UCSD-AML1 (cell line): ENCODE data around the gene STMND1.
"Not testable (repeated sequence)": the region's sequence is repeated elsewhere in the genome, so short reads cannot be mapped to it uniquely, and the experiment has no call there.

Experiments used
- DNase-seq: peaks from one replicate; lab custom pipeline; 2025; ENCODE audit not compliant: unreplicated experiment; lab: John Stamatoyannopoulos, UW

The STMND1 gene

DNA sequence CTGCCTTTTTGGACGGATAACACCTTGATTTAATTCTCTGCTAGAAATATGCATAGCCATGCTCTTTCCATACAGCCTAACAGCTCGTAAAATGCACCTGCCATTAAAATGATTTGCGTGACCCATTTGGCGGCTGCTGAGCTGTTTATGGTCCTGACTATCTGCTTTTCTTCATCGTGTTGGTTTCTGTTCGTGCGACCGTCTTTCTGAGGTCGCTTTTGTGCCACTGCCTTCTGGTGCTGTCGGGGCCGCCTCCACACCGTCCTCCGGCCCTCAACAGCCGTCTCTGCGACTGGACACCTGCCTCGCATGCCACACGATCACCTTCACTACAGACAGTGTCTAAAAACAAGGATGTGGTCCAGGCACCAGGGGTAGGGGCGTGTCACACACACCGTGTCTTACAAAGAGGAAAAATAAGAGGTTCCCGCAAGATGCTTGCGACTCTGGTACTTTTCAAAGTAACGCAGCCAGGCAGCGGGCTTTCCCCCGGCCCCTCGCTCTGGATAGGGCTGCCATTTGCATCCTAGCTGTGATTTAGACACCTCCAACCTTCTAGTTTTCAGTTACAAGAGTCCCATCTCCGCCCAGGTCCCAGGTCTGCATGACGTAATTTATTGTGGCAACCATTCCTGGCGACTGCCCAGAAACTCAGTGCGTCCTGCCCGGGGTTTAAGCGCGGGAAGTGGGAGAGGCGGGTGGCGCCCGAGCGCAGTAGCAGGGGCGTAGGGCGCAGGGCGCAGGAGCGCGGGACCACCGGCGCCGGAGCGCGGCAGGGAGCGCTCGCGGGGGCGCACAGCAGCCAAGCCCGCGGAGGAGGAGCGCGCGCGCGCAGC is at the start of gene STMND1:
STMND1 (plus strand) TSS at position 629 of the 836 bp plus-strand sequence. CDS start 208 bp downstream, outside the sequence.
- no peak for DNase-seq

- no peak for DNase-seq
Measured at GRCh38 chr6:17054647-17055046, 47.2 kb upstream of the STMND1 start.

DNA sequence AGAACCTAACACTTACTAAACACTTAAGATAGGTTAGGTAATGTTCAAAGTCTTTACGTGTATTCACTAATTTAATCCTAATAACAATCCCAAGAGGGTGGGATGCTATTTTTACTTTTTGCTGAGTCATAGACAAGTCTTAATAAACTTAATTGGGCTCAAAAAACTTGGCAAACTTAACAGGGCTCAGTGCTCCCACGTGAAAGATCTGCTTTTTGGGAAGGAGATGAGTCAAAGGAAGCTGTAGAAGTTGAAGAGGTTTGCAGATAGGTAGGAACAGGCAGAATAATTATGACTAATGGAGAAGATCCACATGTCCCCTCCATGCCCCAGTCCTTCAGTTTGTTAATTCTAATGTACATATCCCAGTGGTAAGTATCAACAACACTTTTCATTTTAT is 44.5 kb upstream of the STMND1 start:
- no peak for DNase-seq

- no peak for DNase-seq
Measured at GRCh38 chr6:17058550-17058949, 43.3 kb upstream of the STMND1 start.

DNA sequence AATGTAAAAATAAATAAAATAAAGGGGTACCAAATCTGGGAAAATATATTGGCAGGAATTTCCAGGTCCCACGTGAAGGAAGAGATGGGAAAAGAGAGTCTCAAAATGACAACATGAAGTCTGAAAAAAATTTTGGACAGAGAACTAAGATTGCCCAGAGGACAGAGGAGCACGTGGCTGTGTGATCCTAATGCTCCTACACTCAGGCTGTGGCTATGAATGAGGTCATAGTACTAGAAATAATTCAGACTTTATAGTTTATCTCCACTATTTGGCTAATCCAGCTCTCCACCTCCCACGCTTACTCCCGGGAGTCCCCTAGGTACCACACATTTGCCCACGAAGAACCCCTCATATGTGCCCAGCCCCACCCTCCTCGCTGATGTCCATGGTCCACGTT is 42.8 kb upstream of the STMND1 start:
- no peak for DNase-seq

DNA sequence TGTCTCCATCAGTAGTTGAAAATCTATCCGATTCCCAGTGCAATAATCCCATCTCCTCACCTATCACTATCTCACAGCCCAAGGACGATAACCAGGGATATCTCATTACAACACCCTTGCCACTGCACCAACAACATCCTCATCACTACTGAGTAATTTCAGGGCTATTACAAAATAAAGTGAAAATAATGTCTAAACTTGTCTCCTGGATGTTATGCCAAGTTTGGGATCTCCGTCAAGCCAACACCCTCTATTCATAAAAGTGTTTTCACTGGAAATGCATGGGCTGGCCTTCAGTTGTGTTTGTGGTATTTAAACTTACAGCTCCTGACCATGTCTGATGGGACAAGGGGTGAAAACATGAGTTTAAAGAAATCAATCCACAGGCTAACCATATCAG is 42.0 kb upstream of the STMND1 start:
- DNase-seq = no peak

- no peak for DNase-seq
Measured at GRCh38 chr6:17061097-17061496, 40.8 kb upstream of the STMND1 start.

GRCh38 chr6:17062871-17063440 is 38.9 kb upstream of the STMND1 start:
- no peak for DNase-seq

DNA sequence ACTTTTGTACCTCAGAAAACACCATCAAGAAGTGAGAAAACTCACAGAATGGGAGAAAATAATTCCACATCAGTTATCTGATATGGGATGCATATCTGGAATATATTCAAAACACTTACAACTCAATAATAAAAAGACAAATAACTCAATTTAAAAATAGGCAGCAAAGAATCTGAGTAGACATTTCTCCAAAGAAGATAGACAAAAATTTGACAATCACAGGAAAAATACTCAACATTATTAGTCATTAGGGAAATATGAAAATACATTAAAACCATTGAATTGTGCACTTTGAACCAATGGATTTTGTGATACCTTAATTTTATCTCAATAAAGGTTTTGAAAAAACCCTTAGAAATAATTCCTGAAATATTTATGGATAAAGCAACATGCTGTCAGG is 36.9 kb upstream of the STMND1 start:
- no peak for DNase-seq

DNA sequence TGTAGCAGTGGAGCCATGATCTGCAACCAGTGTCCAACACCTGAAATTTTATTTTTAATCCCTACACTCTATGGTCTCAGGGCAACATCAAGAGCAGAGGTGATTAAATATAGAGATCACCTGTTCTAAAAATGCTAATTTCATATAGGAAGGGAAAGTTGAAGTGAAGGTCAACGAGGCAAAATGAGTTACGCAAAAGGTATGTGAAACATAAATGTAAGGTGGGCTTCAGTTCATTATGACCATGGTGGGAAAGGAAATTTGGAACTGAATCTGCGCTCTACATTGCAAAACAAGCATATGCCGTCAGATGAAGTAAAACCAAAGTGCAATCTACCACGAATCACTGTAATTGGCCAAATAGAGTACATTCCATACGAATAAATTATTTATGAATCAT is 35.2 kb upstream of the STMND1 start:
- no peak for DNase-seq

DNA sequence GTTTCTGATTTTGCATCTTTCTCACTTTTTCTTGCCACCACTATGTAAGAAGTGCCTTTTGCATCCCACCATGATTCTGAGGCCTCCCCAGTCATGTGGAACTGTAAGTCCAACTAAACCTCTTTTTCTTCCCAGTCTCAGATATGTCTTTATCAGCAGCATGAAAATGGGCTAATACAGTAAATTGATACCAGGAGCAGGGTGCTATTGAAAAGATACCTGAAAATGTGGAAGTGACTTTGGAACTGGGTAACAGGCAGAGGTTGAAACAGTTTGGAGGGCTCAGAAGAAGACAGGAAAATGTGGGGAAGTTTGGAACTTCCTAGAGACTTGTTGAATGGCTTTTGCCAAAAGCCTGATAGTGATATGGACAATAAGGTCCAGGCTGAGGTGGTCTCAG is 32.9 kb upstream of the STMND1 start:
- DNase-seq = not testable (repeated sequence)

- not testable (repeated sequence) for DNase-seq
Measured at GRCh38 chr6:17070400-17070799, 31.4 kb upstream of the STMND1 start.

DNA sequence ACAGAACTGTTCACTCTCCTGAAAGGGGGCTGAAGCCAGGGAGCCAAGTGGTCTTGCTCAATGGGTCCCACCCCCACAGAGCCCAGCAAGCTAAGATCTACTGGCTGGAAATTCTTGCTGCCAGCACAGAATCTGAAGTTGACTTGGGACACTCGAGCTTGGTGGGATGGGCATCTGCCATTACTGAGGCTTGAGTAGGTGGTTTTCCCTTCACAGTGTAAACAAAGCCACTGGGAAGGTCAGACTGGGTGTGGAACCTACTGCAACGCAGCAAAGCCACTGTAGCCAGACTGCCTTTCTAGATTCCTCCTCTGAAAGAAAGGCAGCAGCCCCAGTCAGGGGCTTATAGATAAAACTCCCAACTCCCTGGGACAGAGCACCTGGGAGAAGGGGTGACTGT is 28.3 kb upstream of the STMND1 start:
- not testable (repeated sequence) for DNase-seq

- DNase-seq = no peak
Measured at GRCh38 chr6:17081273-17081672, 20.6 kb upstream of the STMND1 start.

DNA sequence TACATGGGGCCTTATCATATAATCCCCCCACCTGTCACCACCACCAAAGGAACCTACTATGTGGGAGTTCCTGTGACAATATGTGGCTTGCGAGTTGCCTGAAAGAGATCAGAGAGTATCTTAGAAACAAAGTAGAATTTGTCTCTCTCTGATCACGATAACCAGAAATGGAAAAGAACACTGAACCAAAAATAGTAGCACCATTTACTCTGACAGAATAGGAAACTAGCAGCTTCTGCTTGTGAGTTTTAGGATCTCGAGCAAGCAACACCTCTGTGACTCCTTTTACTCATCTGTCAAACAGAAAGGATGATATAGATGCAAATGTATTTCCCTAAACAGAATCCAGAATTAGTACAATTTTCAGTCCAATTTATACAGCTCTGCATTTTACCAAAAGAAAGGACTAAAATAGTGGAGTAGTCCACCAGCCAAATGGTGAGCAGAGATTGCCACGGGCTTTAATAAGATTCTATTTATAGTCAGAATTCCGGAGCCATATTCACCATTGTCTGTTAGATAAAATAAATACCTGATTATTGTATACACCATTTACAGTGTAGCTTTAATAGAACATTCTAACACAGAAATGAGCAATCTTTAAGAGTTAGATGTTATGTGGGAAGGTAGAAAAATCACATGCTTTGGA is 19.9 kb upstream of the STMND1 start:
- DNase-seq = no peak

DNA sequence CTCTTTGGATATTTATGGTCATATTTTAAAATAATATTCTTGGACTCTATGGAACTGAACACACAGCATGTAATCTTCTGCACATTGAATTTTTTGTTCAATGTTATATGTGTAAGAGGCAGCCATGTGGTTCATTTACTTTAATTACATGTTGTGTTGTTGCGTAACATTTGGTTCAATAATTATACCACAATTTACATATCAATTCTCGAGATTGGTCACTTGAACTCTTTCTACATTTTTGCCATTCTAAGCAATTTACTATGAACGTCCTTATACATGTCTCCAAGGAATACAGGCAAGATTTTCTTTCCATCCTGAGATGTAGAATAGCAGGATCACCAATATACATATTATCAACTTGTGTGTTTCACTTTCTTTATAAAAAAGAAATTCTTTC is 18.5 kb upstream of the STMND1 start:
- no peak for DNase-seq

DNA sequence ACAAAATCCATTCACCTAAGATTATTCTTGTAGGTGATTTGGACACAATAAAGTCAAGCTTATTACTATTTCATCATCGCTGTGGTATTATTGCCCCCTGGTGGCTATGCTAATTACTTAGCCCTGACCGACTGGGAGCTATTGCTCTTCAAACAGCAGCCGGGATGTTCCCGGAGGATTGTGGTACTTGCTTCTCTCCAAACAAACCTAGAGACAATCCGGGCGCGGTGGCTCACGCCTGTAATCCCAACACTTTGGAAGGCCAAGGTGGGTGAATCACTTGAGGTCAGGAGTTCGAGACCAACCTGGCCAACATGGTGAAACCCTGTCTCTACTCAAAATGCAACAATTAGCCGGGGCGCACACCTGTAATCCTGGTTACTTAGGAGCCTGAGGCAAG is 15.4 kb upstream of the STMND1 start:
- DNase-seq = no peak

GRCh38 chr6:17088091-17088611 is 13.7 kb upstream of the STMND1 start:
- DNase-seq = no peak

GRCh38 chr6:17091122-17091521 is 10.7 kb upstream of the STMND1 start:
- DNase-seq = no peak

DNA sequence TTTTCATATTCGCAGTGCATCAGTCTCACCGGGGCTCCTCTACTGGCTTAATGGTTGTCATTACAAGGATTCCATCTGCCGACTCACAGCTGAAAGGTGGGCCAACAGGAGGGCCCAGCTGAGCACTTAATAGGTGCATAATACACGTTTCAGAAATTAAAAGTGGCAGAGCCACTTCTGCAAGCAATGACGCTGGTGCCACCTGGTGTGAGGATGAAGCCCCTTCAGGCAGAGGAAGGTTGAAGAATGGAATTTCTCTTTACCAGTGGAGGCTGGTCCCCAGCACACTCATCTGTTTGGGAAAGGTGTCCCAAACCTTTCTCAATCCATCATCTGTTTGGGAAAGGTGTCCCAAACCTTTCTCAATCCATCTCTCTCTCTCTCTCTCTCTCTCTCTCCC is 8.2 kb upstream of the STMND1 start:
- no peak for DNase-seq

- DNase-seq = no peak
Measured at GRCh38 chr6:17096096-17096495, 5.8 kb upstream of the STMND1 start.

DNA sequence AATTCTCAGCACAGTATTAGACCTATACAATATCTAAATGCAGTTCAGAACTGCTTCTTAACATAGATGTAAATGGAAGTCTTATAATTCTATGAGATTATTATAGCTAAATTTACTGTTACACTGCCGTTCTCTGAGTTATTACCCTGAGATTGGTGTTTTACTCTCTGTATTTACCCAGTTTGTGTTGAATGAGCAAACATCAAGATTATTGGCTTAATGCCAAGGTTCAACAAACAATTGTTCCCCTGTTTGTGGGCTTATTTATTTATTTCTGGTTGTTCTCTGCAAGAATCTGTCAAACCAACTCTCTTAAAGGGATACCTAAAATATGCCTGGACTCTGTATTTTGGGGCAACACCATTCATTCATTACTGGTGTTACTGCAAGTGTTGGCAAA is 5.2 kb upstream of the STMND1 start:
- no peak for DNase-seq
